ENCODE data around the gene LDLRAD4.

Gene LDLRAD4

GRCh38 chr18:13406049-13406615, 187.6 kb downstream of the LDLRAD4 start:
- Histone ChIP-seq H3K27me3 (ENCODE audit: insufficient read depth, poor library complexity, severe bottlenecking) (no peaks in the 10 kb centered on the region), H3K4me3 (replicated peaks; ENCODE audit: insufficient read depth, low read length) (no peak overlapping the region), H3K27ac (replicated peaks) (no peak overlapping the region)
- TF ChIP-seq POLR2AphosphoS5 (IDR thresholded peaks at IDR 0.05; ENCODE audit: low read depth) (no peak), CTCF (IDR thresholded peaks at IDR 0.05; ENCODE audit: insufficient read depth, low read length) (no peak), SPI1 (IDR thresholded peaks at IDR 0.05; ENCODE audit: borderline replicate concordance, low read depth) (no peak), REST (IDR thresholded peaks at IDR 0.05; ENCODE audit: insufficient replicate concordance, low read depth) (no peak), GABPA (IDR thresholded peaks at IDR 0.05; ENCODE audit: low read depth) (no peak)
- DNase-seq (ENCODE audit: low read depth in 1 of 2, low spot score in 1 of 2): no peak

DNA sequence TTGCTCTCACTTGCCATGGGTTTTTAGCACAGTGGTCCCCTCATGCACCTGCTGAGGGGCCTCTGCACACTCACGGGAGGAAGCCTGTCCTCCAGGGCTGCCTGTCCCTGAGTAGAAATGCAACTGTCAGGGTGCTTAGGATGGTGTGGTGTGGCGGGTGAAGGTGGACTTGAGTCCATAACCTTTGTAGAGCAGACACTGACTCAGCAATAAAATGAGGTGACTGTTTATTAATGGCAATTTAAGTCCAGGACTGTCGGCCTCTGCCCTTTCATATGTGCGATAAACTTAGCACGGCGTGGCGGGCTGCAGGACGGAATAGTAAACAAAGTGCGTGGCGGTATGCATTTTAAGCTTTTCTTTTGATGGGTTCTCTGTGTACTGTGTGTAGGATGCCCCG, 188.2 kb downstream of the LDLRAD4 start:
- no peak overlapping the region for H3K4me3 ChIP-seq (replicated peaks; ENCODE audit: insufficient read depth, low read length)
- no peaks in the 10 kb centered on the region for H3K27me3 ChIP-seq (ENCODE audit: insufficient read depth, poor library complexity, severe bottlenecking)
- TF ChIP-seq GABPA (IDR thresholded peaks at IDR 0.05; ENCODE audit: low read depth) (no peak), POLR2AphosphoS5 (IDR thresholded peaks at IDR 0.05; ENCODE audit: low read depth) (no peak), REST (IDR thresholded peaks at IDR 0.05; ENCODE audit: insufficient replicate concordance, low read depth) (no peak), SPI1 (IDR thresholded peaks at IDR 0.05; ENCODE audit: borderline replicate concordance, low read depth) (no peak), CTCF (IDR thresholded peaks at IDR 0.05; ENCODE audit: insufficient read depth, low read length) (no peak)
- no peak overlapping the region for H3K27ac ChIP-seq (replicated peaks)
- DNase-seq (ENCODE audit: low read depth in 1 of 2, low spot score in 1 of 2): no peak

- TF ChIP-seq POLR2AphosphoS5 (IDR thresholded peaks at IDR 0.05; ENCODE audit: low read depth) (no peak), GABPA (IDR thresholded peaks at IDR 0.05; ENCODE audit: low read depth) (no peak), CTCF (IDR thresholded peaks at IDR 0.05; ENCODE audit: insufficient read depth, low read length) (no peak), REST (IDR thresholded peaks at IDR 0.05; ENCODE audit: insufficient replicate concordance, low read depth) (no peak), SPI1 (IDR thresholded peaks at IDR 0.05; ENCODE audit: borderline replicate concordance, low read depth) (no peak)
- Histone ChIP-seq H3K27ac (replicated peaks) (no peak overlapping the region), H3K27me3 (ENCODE audit: insufficient read depth, poor library complexity, severe bottlenecking) (no peaks in the 10 kb centered on the region), H3K4me3 (replicated peaks; ENCODE audit: insufficient read depth, low read length) (no peak overlapping the region)
- no peak for DNase-seq (ENCODE audit: low read depth in 1 of 2, low spot score in 1 of 2)
These were observed 188.9 kb downstream of the LDLRAD4 start for GRCh38 chr18:13407484-13407883.

All from HL-60 (cell line).